SH-SY5Y (cell line): ENCODE data around the gene TMSB4X.

Experiments
- GATA2 ChIP-seq: IDR thresholded peaks from 2 replicates; pipeline ENCODE4 v1.6.1; 2011; ENCODE audit warnings: mild to moderate bottlenecking, low read depth, low read length
- GATA3 ChIP-seq: IDR thresholded peaks from 2 replicates; pipeline ENCODE4 v1.6.1; 2011; ENCODE audit warnings: low read depth, mild to moderate bottlenecking, low read length, moderate library complexity

DNA sequence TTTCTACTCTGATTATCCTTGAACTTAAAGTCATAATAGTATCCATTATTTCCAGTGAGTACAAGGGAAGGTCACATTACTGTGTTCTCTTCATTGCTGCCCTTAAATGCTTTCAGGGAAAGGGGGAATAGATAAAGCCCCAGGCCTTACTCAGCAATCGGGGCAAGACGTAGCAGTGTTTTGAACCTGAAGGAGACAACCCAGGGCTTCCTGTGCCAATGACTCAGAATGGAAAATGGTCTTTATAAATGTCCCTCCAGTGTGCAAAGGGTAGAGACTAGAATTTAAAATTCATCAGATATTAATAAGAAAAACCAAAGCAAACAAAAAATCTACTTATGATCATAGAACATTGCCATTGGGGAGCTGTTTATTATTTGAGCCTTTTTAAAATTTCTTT is 44.8 kb upstream of the TMSB4X start:
- TF ChIP-seq GATA2 (no peak), GATA3 (no peak)
